Natural killer cell treated with Interleukin-12 subunit alpha and Interleukin-12 subunit beta and Interleukin-15 and Interleukin-18, amount 100 ng/mL, for 72 hours (primary cell): ENCODE data around the gene RXRG. TPM values are rescaled to one million over a fixed set of nuclear protein-coding genes. Genes with fewer than 3 reads are reported as not detected.

Experiments
- ATAC-seq, 2 donors: fragments of 150-1000 bp; cut with Tn5 transposase in 1 of 2; sonication (Bioruptor Pico), chemical (Tn5 transposase) in 1 of 2; 2 replicates each; pipeline ENCODE4 v1.10.0; 2021
- DNase-seq: peaks from one replicate; pipeline ENCODE4 v3.0.0; 2022; ENCODE audit warnings: low spot score
- H3K27ac Mint-ChIP-seq, 2 donors: 1 replicate in 1 of 2; 2 replicates in 1 of 2; pipeline ENCODE4 v1.8.0; 2022; ENCODE audit warnings: mixed read lengths in 2 of 2, mild to moderate bottlenecking in 1 of 2, moderate library complexity in 1 of 2
- H3K27me3 Mint-ChIP-seq, 2 donors: 1 replicate in 1 of 2; 2 replicates in 1 of 2; pipeline ENCODE4 v1.8.0; 2022; ENCODE audit warnings: mixed read lengths in 2 of 2
- H3K36me3 Mint-ChIP-seq: one replicate; pipeline ENCODE4 v1.8.0; 2022; ENCODE audit warnings: mixed read lengths
- H3K4me1 Mint-ChIP-seq, 2 donors: 1 replicate in 1 of 2; 2 replicates in 1 of 2; pipeline ENCODE4 v1.8.0; 2022; ENCODE audit warnings: low read depth in 2 of 2, mixed read lengths in 2 of 2, mild to moderate bottlenecking in 1 of 2
- H3K4me3 Mint-ChIP-seq: one replicate; pipeline ENCODE4 v1.8.0; 2022; ENCODE audit warnings: mixed read lengths
- H3K9me3 Mint-ChIP-seq: 2 replicates; pipeline ENCODE4 v1.8.0; 2022; ENCODE audit warnings: mixed read lengths
- total RNA-seq, 2 donors: library from RNA; stranded (reverse); gene quantifications; one replicate each; pipeline ENCODE4 v1.2.3, GENCODE V29; 2022

The RXRG gene
- total RNA-seq, 2 donors from 2014 or later, result not detected

GRCh38 chr1:165415068-165415467 is 29.9 kb downstream of the RXRG start:
- DNase-seq, result no peak
- Mint-ChIP-seq H3K4me3 (no peak overlapping the region), H3K36me3 (no peaks in the 10 kb centered on the region), H3K4me1 (no peaks in the 10 kb centered on the region), H3K27me3 (peaks cover 31 to 34% of the 10 kb centered on the region in 2 donors), H3K27ac (no peak overlapping the region), H3K9me3 (no peaks in the 10 kb centered on the region)
- no peak for ATAC-seq

GRCh38 chr1:165414620-165415019 is 30.3 kb downstream of the RXRG start:
- H3K27me3 Mint-ChIP-seq, result peaks cover 36 to 38% of the 10 kb centered on the region in 2 donors
- DNase-seq (no peak), ATAC-seq (no peak)
- no peak overlapping the region for H3K27ac Mint-ChIP-seq
- no peaks in the 10 kb centered on the region for H3K36me3 Mint-ChIP-seq
- no peaks in the 10 kb centered on the region for H3K9me3 Mint-ChIP-seq
- H3K4me1 Mint-ChIP-seq, result no peaks in the 10 kb centered on the region
- no peak overlapping the region for H3K4me3 Mint-ChIP-seq

- H3K4me3 Mint-ChIP-seq, result no peak overlapping the region
- H3K27ac Mint-ChIP-seq, result no peak overlapping the region
- H3K9me3 Mint-ChIP-seq, result no peaks in the 10 kb centered on the region
- peaks cover 40 to 53% of the 10 kb centered on the region in 2 donors for H3K27me3 Mint-ChIP-seq
- H3K4me1 Mint-ChIP-seq, result no peaks in the 10 kb centered on the region
- no peak for ATAC-seq
- no peaks in the 10 kb centered on the region for H3K36me3 Mint-ChIP-seq
- no peak for DNase-seq
Measured at GRCh38 chr1:165411396-165411795, 33.5 kb downstream of the RXRG start.

GRCh38 chr1:165409657-165410358 is 35.1 kb downstream of the RXRG start:
- ATAC-seq (no peak), DNase-seq (no peak)
- H3K4me3 Mint-ChIP-seq, result no peak overlapping the region
- no peaks in the 10 kb centered on the region for H3K9me3 Mint-ChIP-seq
- no peak overlapping the region for H3K27ac Mint-ChIP-seq
- no peaks in the 10 kb centered on the region for H3K4me1 Mint-ChIP-seq
- H3K27me3 Mint-ChIP-seq, result peaks cover 30 to 44% of the 10 kb centered on the region in 2 donors
- no peaks in the 10 kb centered on the region for H3K36me3 Mint-ChIP-seq

GRCh38 chr1:165408518-165408917 is 36.4 kb downstream of the RXRG start:
- Mint-ChIP-seq H3K36me3 (no peaks in the 10 kb centered on the region), H3K27ac (no peak overlapping the region), H3K9me3 (no peaks in the 10 kb centered on the region), H3K27me3 (peaks cover 23 to 32% of the 10 kb centered on the region in 2 donors), H3K4me1 (no peaks in the 10 kb centered on the region), H3K4me3 (no peak overlapping the region)
- DNase-seq (no peak), ATAC-seq (peak in 1 of 2 donors; percentile 32)

GRCh38 chr1:165407398-165407797 is 37.5 kb downstream of the RXRG start:
- ATAC-seq, result no peak
- H3K27me3 Mint-ChIP-seq, result peaks cover 20 to 32% of the 10 kb centered on the region in 2 donors
- no peaks in the 10 kb centered on the region for H3K9me3 Mint-ChIP-seq
- no peak for DNase-seq
- no peak overlapping the region for H3K4me3 Mint-ChIP-seq
- no peaks in the 10 kb centered on the region for H3K36me3 Mint-ChIP-seq
- no peaks in the 10 kb centered on the region for H3K4me1 Mint-ChIP-seq
- no peak overlapping the region for H3K27ac Mint-ChIP-seq

- Mint-ChIP-seq H3K9me3 (no peaks in the 10 kb centered on the region), H3K4me1 (no peaks in the 10 kb centered on the region), H3K27me3 (peaks cover 20 to 22% of the 10 kb centered on the region in 2 donors), H3K4me3 (no peak overlapping the region), H3K36me3 (no peaks in the 10 kb centered on the region), H3K27ac (no peak overlapping the region)
- ATAC-seq, result peak; percentile 43 to 61
- no peak for DNase-seq
Measured at GRCh38 chr1:165403835-165404482, 41.0 kb downstream of the RXRG start.

- Mint-ChIP-seq H3K4me1 (no peaks in the 10 kb centered on the region), H3K36me3 (no peaks in the 10 kb centered on the region), H3K27ac (no peak overlapping the region), H3K27me3 (peaks cover 14 to 15% of the 10 kb centered on the region in 2 donors), H3K4me3 (no peak overlapping the region), H3K9me3 (no peaks in the 10 kb centered on the region)
- DNase-seq (no peak), ATAC-seq (no peak)
Measured at GRCh38 chr1:165402517-165403111, 42.3 kb downstream of the RXRG start.

- DNase-seq, result no peak
- Mint-ChIP-seq H3K4me3 (no peak overlapping the region), H3K9me3 (no peaks in the 10 kb centered on the region)
Measured at GRCh38 chr1:165397944-165398343, 47.0 kb downstream of the RXRG start.

GRCh38 chr1:165395901-165396300 is 49.0 kb downstream of the RXRG start:
- H3K4me3 Mint-ChIP-seq, result no peak overlapping the region
- ATAC-seq, result no peak
- no peak overlapping the region for H3K27ac Mint-ChIP-seq
- H3K27me3 Mint-ChIP-seq, result peaks cover 39 to 51% of the 10 kb centered on the region in 2 donors
- no peaks in the 10 kb centered on the region for H3K36me3 Mint-ChIP-seq
- H3K4me1 Mint-ChIP-seq, result peaks cover 10 to 11% of the 10 kb centered on the region in 2 donors
- H3K9me3 Mint-ChIP-seq, result no peaks in the 10 kb centered on the region
- DNase-seq, result no peak

More at GRCh38 chr1:165397944-165398343, 47.0 kb downstream of the RXRG start:
- H3K27me3 Mint-ChIP-seq, result peaks cover 26 to 34% of the 10 kb centered on the region in 2 donors
- H3K36me3 Mint-ChIP-seq, result no peaks in the 10 kb centered on the region
- peaks cover 6 to 8% of the 10 kb centered on the region in 2 donors for H3K4me1 Mint-ChIP-seq
- ATAC-seq, result peak in 1 of 2 donors; percentile 37
- H3K27ac Mint-ChIP-seq, result no peak overlapping the region

GRCh38 chr1:165395478-165395877 is 49.4 kb downstream of the RXRG start:
- Mint-ChIP-seq H3K27me3 (peaks cover 38 to 56% of the 10 kb centered on the region in 2 donors), H3K36me3 (no peaks in the 10 kb centered on the region), H3K9me3 (no peaks in the 10 kb centered on the region), H3K4me3 (no peak overlapping the region), H3K27ac (no peak overlapping the region), H3K4me1 (peaks cover 10 to 11% of the 10 kb centered on the region in 2 donors)
- ATAC-seq, result no peak
- no peak for DNase-seq

- ATAC-seq, result peak; percentile 97 to 98
- peaks cover 10 to 11% of the 10 kb centered on the region in 2 donors for H3K4me1 Mint-ChIP-seq
- H3K4me3 Mint-ChIP-seq, result peak overlapping the region; percentile 38
- no peaks in the 10 kb centered on the region for H3K36me3 Mint-ChIP-seq
- H3K27ac Mint-ChIP-seq, result peak overlapping the region; percentile 69 to 70
- H3K27me3 Mint-ChIP-seq, result peaks cover 46 to 75% of the 10 kb centered on the region in 2 donors
- DNase-seq, result peak; percentile 93
- no peaks in the 10 kb centered on the region for H3K9me3 Mint-ChIP-seq
Measured at GRCh38 chr1:165392634-165393571, 52.0 kb downstream of the RXRG start.

- Mint-ChIP-seq H3K27me3 (peaks cover 57 to 84% of the 10 kb centered on the region in 2 donors), H3K4me1 (peaks cover 9 to 10% of the 10 kb centered on the region in 2 donors), H3K36me3 (no peaks in the 10 kb centered on the region), H3K27ac (no peak overlapping the region), H3K9me3 (no peaks in the 10 kb centered on the region), H3K4me3 (no peak overlapping the region)
- DNase-seq (no peak), ATAC-seq (no peak)
Measured at GRCh38 chr1:165389609-165390008, 55.3 kb downstream of the RXRG start.
